Heart right ventricle (tissue), 16 donors: ENCODE data around the gene MBIP. TPM values are rescaled to one million over a fixed set of nuclear protein-coding genes. Genes with fewer than 3 reads are reported as not detected.

Experiments used
- ATAC-seq, 8 donors: fragments of 200-7000 bp; cut with Tn5 transposase; one replicate each; pipeline ENCODE4 v1.9.1; 2020; ENCODE audit warnings: mild to moderate bottlenecking in 8 of 8, moderate library complexity in 8 of 8, moderate number of reproducible peaks in 1 of 8
- DNase-seq, 2 donors: peaks; one replicate each; pipeline ENCODE4 v3.0.0-alpha.2; 2020
- H3K27ac ChIP-seq, 10 donors: fragments of 200-600 bp; sonication (generic) in 2 of 10; one replicate each; pipeline versions ENCODE4 v1.5.0 to v1.8.0; 2020 to 2022; ENCODE audit warnings: mild to moderate bottlenecking in 3 of 10
- H3K27me3 ChIP-seq, 7 donors: fragments of 200-600 bp; one replicate each; pipeline ENCODE4 v1.8.0; 2021 to 2022; ENCODE audit warnings: mild to moderate bottlenecking in 2 of 7
- H3K36me3 ChIP-seq, 9 donors: fragments of 200-600 bp; sonication (generic) in 1 of 9; one replicate each; pipeline versions ENCODE4 v1.5.0 to v1.8.0; 2020 to 2022; ENCODE audit warnings: mild to moderate bottlenecking in 2 of 9
- H3K4me1 ChIP-seq, 9 donors: fragments of 200-600 bp; sonication (generic) in 1 of 9; one replicate each; pipeline versions ENCODE4 v1.5.0 to v1.8.0; 2020 to 2022; ENCODE audit warnings: mild to moderate bottlenecking in 4 of 9
- H3K4me3 ChIP-seq, 10 donors: fragments of 200-600 bp; sonication (generic) in 2 of 10; one replicate each; pipeline versions ENCODE4 v1.5.0 to v1.8.0; 2020 to 2022; ENCODE audit warnings: mild to moderate bottlenecking in 7 of 10, moderate library complexity in 2 of 10
- H3K9me3 ChIP-seq, 11 donors: fragments of 200-600 bp in 10 of 11; sonication (generic) in 2 of 11; one replicate each; pipeline versions ENCODE4 v1.5.0 to v1.8.0; 2013 to 2022; ENCODE audit warnings: mild to moderate bottlenecking in 2 of 11, control low read depth in 1 of 11, moderate library complexity in 1 of 11
- CTCF ChIP-seq, 9 donors: fragments of 200-600 bp; sonication (generic) in 2 of 9; IDR thresholded peaks; one replicate each; pipeline versions ENCODE4 v1.5.0 to v1.8.0; 2021 to 2022; ENCODE audit warnings: antibody characterized with exemption in 9 of 9, mild to moderate bottlenecking in 5 of 9, moderate library complexity in 1 of 9
- WGBS, 2 donors: extraction: QIAGEN DNeasy Blood & Tissue Kit; methylation state at CpG; one replicate each; pipeline ENCODE4 v1.1.7; 2013; ENCODE audit warnings: inconsistent platforms in 1 of 2; 5-methylcytosine and 5-hydroxymethylcytosine counted together
- intact Hi-C, 10 donors: fragments of 100-400 bp; cut with DNase I; formaldehyde crosslinking; loops; one replicate each; pipeline versions ENCODE4 v1.11.1 to v1.14.2; 2022
- polyA plus RNA-seq, 2 donors: library from polyadenylated mRNA; stranded (reverse); fragments of 200-250 nt; gene quantifications; one replicate each; pipeline ENCODE4 v1.2.3, GENCODE V29; 2013
- total RNA-seq, 10 donors: library from RNA; stranded (reverse); fragmentation: NEBNext Ultra II Directional in 3 of 10; extraction: Animal tissue kit (Norgen Biotek cat#: 25700) in 3 of 10; gene quantifications; one replicate each; pipeline versions ENCODE4 v1.2.1 to v1.2.4, GENCODE V29; 2021 to 2023
- donor health status: Arrhythmogenic right ventricular cardiomyopathy.
- donor health status: ischemic (EF 13 %, LVEDD 7.1; RV severe dilation, severe dysfunction).
- donor health status: healthy with polysubstance abuse.
- donor health status: DM: no; HTN: yes; CAD: no.
- donor health status: DM: no; HTN: no; CAD: no.
- donor health status: ischemic (EF 25% LVEDD 6.9; RV normal size, moderate dysfunction).
- donor health status: ischemic (EF 25% LVEDD 5.7; RV mildly dilated, moderate dysfunction).
- donor health status: healthy.
- donor health status: DM: yes; HTN: yes; CAD: no.
- donor health status: Ischemic cardiomyopathy.
- donor health status: ischemic (EF 35%, LVEDD 5.7; RV mildly dilated, moderate dysfunction).
- donor health status: nonischemic (EF 11% LVEDD 7.7; RV severe dilation, severe dysfunction).
- donor health status: DM: yes; HTN: yes; CAD: no.
- donor health status: PGD.
- donor health status: ischemic (EF 29% LVEDD 5.4; RV normal size, mild dysfunction).
- donor health status: nonischemic (EF 23%, LVEDD 6.1; RV moderate dilation, normal function).

The MBIP gene
- total and polyA plus RNA-seq, 12 donors, result 8.2 to 15.1 (median 10.2) TPM

GRCh38 chr14:36313206-36313605 lies 7.2 kb downstream of the MBIP start:
- Histone ChIP-seq H3K9me3 (no peaks in the 10 kb centered on the region), H3K27me3 (no peaks in the 10 kb centered on the region), H3K36me3 (peaks cover 0 to 69% (median 17%) of the 10 kb centered on the region in 9 donors), H3K4me3 (no peak overlapping the region), H3K4me1 (peaks cover 0 to 14% (median 3%) of the 10 kb centered on the region in 9 donors), H3K27ac (no peak overlapping the region)
- intact Hi-C loops, result no loop called here
- ATAC-seq, result no peak
- WGBS, 2 donors, result 88 to 89% methylated on average over 2 of the region's 2 CpGs
- no peak for TF ChIP-seq CTCF (IDR thresholded peaks at IDR 0.05)
- no peak for DNase-seq

- no peaks in the 10 kb centered on the region for H3K27me3 ChIP-seq
- no peaks in the 10 kb centered on the region for H3K9me3 ChIP-seq
- H3K27ac ChIP-seq, result no peak overlapping the region
- TF ChIP-seq CTCF (IDR thresholded peaks at IDR 0.05), result no peak
- WGBS, 2 donors, result 92% methylated on average over 2 of the region's 2 CpGs
- peaks cover 0 to 100% (median 32%) of the 10 kb centered on the region in 9 donors for H3K36me3 ChIP-seq
- ATAC-seq (no peak), DNase-seq (no peak)
- intact Hi-C loops, result no loop called here
- no peaks in the 10 kb centered on the region for H3K4me1 ChIP-seq
- no peak overlapping the region for H3K4me3 ChIP-seq
Observed at GRCh38 chr14:36306836-36307235, 13.6 kb downstream of the MBIP start.

GRCh38 chr14:36304895-36305294 lies 15.5 kb downstream of the MBIP start:
- no peak for ATAC-seq
- intact Hi-C loops, result no loop called here
- TF ChIP-seq CTCF (IDR thresholded peaks at IDR 0.05), result no peak

GRCh38 chr14:36303960-36304359 lies 16.5 kb downstream of the MBIP start:
- Histone ChIP-seq H3K9me3 (no peaks in the 10 kb centered on the region), H3K27me3 (no peaks in the 10 kb centered on the region), H3K36me3 (peaks cover 0 to 100% (median 34%) of the 10 kb centered on the region in 9 donors), H3K4me1 (no peaks in the 10 kb centered on the region), H3K27ac (no peak overlapping the region), H3K4me3 (no peak overlapping the region)
- TF ChIP-seq CTCF (IDR thresholded peaks at IDR 0.05), result no peak
- 69 to 80% methylated on average over 4 of the region's 4 CpGs for WGBS, 2 donors
- intact Hi-C loops, result no loop called here
- DNase-seq (no peak), ATAC-seq (no peak)

More at GRCh38 chr14:36304895-36305294, 15.5 kb downstream of the MBIP start:
- no peaks in the 10 kb centered on the region for H3K27me3 ChIP-seq
- H3K27ac ChIP-seq, result no peak overlapping the region
- no peaks in the 10 kb centered on the region for H3K9me3 ChIP-seq
- H3K4me3 ChIP-seq, result no peak overlapping the region
- no peaks in the 10 kb centered on the region for H3K4me1 ChIP-seq
- DNase-seq, result no peak
- peaks cover 0 to 100% (median 32%) of the 10 kb centered on the region in 9 donors for H3K36me3 ChIP-seq
